ENCODE data around the gene CCL27.

Gene CCL27

DNA sequence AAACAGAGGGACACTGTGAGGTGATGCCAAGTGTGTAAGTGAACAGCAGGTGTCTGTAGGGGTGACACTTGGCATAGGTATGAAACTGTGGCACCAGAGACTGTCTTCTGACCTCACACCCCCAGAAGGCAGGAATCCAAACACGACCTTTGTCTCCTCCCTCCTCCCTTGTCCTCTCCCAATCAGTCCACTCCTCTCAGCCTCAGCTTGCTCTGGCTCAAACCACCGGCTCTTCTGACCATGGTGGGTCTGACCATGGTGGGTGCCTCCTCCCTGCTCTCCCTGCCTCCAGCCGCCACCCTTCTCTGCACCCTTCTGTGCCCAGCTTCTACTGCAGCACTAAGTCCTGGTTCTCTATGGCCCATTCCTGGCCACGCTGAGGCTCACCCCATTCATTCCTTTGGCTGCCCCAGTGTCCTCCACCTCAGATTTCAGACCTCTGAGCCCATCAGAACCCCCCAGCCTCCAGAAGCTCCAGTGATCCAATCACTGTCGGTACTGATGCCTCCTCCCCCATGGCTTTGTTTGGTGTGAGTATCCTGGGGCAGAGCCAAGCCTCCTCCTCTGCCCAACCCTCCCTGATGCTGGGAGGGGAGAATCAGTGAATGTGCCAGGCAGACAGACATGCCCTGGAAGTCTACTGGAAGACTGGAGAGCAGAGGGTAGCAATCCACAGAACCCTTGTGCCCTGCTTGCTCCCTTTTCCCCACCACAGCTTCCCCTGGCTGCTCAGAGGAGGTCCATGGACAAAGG lies 31.9 kb downstream of the CCL27 start:
- in situ Hi-C loops (cut with MboI; ENCODE audit: low sequenced_read_pairs, unreplicated experiment), result no loop called here
- DNase-seq (ENCODE audit: low spot score), result no peak
- TF ChIP-seq, protein P1, sequence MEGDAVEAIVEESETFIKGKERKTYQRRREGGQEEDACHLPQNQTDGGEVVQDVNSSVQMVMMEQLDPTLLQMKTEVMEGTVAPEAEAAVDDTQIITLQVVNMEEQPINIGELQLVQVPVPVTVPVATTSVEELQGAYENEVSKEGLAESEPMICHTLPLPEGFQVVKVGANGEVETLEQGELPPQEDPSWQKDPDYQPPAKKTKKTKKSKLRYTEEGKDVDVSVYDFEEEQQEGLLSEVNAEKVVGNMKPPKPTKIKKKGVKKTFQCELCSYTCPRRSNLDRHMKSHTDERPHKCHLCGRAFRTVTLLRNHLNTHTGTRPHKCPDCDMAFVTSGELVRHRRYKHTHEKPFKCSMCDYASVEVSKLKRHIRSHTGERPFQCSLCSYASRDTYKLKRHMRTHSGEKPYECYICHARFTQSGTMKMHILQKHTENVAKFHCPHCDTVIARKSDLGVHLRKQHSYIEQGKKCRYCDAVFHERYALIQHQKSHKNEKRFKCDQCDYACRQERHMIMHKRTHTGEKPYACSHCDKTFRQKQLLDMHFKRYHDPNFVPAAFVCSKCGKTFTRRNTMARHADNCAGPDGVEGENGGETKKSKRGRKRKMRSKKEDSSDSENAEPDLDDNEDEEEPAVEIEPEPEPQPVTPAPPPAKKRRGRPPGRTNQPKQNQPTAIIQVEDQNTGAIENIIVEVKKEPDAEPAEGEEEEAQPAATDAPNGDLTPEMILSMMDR (IDR thresholded peaks at IDR 0.05; ENCODE audit: borderline replicate concordance, control extremely low read depth, extremely low read depth, insufficient read depth, missing control alignments), result no peak

DNA sequence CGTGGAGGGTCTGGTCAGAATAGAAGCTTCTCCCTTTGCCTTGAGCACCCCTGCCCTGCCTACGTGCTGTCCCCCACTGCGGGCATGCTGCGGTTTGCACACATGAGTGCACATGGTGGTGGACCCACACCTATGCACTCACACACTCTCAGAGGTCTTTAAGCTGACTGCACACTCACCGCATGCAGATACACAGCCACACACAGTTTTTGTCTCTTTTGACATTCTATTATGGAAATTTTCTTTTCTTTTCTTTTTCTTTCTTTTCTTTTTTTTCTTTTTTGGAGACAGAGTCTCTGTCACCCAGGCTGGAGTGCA lies 33.0 kb downstream of the CCL27 start:
- in situ Hi-C loops (cut with MboI; ENCODE audit: low sequenced_read_pairs, unreplicated experiment), result no loop called here
- TF ChIP-seq, protein P1 (IDR thresholded peaks at IDR 0.05; ENCODE audit: borderline replicate concordance, control extremely low read depth, extremely low read depth, insufficient read depth, missing control alignments), result no peak
- DNase-seq (ENCODE audit: low spot score), result no peak

DNA sequence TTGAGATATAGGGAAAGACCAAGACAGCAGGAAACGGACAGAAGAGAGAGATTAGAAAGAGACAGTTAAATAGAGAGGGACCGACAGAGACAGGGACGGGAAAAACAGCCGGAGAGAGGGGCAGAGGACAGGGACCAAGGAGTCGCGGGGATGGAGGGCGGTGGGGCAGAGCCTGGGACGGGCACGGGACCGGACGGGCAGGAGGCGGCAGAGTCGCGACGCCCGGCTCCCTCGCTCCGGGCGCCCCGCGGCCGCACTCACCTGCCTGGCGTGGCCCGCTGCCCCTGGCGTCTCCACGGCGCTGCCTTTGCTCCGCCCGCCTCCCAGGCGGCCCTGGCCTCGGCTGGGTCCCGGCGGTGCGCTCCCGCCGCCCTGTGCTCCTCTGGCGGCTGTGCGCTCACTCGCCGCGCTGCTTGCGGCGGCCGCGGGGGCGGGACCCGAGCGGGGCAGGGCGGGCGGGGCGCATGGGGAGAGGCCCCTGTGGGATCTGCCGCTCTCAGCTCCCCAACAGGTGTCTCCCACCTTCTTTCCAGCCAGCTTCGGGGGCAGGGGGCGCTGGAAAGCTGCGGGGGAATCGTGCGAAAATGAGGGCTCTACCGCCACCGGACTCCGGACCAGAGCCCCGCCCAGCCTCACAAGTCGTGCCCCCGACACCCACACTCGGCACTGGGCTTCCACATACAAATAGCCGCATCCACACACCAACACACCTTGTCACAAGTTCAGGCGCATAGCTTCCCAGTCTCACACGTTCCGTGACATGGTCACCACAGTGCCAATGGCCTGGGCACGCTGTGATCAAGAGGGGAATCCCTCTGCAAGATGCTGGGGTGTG lies 33.6 kb downstream of the CCL27 start, which contains the start of gene ARID3C:
Gene ARID3C, minus strand, starts transcription at position 411 of the 835 bp plus-strand sequence. CDS start 1,052 bp downstream, outside the sequence.
- TF ChIP-seq, protein P1 (IDR thresholded peaks at IDR 0.05; ENCODE audit: borderline replicate concordance, control extremely low read depth, extremely low read depth, insufficient read depth, missing control alignments), result no peak
- in situ Hi-C loops (cut with MboI; ENCODE audit: low sequenced_read_pairs, unreplicated experiment), result no loop called here
- DNase-seq (ENCODE audit: low spot score), result peak; percentile 71

DNA sequence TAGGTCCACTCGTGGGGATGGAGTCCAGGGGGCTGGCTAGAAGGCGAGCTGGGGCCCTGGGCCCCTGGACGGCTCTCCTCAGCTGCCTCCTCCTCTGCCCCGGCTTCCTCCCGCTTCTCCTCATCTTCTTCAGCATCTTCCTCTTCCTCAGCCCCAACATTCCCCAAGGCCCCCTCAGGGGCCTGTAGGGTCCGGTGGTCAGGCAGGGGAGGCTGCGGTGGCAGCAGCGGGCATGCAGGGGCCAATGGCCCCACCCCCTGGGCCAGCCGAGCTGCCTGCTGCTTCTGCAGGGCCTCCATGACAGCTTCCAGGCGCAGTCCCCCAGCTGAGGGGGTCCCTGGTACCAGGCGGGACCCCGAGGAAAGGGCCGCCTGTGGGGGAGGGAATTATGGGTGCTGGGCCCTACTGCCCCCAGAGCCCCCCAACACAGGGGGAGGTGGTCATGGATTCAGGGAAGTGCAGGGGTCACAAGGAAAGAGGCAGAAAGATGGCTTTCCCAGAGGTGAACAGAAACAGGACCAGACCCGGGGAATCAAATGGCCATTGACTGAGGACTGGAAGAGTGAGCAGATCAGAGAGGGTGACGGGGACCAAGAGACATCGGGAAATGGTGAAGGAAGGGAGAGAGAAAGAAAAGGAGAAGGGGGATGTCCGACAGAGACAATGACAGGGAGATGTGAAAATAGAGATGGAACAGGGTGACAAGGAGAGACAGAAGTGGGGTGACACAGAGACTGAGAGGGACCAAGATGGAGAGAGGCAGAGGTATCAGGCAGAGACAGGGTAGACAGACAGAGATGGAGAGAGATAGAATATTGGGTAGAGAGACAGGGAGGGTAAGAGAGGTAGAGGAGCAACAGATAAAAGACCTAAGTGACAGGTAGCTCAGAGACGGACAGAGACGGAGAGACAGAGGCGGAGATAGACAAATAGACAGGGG lies 34.5 kb downstream of the CCL27 start:
- in situ Hi-C loops (cut with MboI; ENCODE audit: low sequenced_read_pairs, unreplicated experiment), result no loop called here

DNA sequence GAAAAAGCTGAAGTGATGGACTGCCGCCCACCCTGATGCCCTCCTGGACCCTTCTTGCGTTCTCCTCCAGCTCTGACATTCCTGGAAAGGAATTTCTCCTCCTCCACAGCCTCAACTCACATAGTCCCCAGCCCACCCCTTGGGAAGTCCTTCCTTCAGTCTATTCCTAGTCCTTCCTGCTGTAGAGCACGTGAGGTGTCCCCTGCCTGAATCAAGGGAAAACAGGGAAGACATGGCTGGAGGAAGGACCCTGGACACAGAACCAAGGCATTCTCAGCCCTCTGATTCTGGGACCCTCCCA lies 37.3 kb downstream of the CCL27 start:
- in situ Hi-C loops (cut with MboI; ENCODE audit: low sequenced_read_pairs, unreplicated experiment), result no loop called here
- DNase-seq (ENCODE audit: low spot score), result no peak
- TF ChIP-seq, protein P1 (IDR thresholded peaks at IDR 0.05; ENCODE audit: borderline replicate concordance, control extremely low read depth, extremely low read depth, insufficient read depth, missing control alignments), result no peak

More for the DNA sequence above, 34.5 kb downstream of the CCL27 start:
- TF ChIP-seq, protein P1 (IDR thresholded peaks at IDR 0.05; ENCODE audit: borderline replicate concordance, control extremely low read depth, extremely low read depth, insufficient read depth, missing control alignments), result no peak
- DNase-seq (ENCODE audit: low spot score), result no peak

All from GM13976 (cell line).